ENCODE results near the gene REEP1.
A peak's percentile ranks its signal among the peaks of the same experiment; 100 is the strongest.
"Not testable (repeated sequence)": the region's sequence is repeated elsewhere in the genome, so short reads cannot be mapped to it uniquely, and the experiment has no call there.

REEP1 gene

DNA sequence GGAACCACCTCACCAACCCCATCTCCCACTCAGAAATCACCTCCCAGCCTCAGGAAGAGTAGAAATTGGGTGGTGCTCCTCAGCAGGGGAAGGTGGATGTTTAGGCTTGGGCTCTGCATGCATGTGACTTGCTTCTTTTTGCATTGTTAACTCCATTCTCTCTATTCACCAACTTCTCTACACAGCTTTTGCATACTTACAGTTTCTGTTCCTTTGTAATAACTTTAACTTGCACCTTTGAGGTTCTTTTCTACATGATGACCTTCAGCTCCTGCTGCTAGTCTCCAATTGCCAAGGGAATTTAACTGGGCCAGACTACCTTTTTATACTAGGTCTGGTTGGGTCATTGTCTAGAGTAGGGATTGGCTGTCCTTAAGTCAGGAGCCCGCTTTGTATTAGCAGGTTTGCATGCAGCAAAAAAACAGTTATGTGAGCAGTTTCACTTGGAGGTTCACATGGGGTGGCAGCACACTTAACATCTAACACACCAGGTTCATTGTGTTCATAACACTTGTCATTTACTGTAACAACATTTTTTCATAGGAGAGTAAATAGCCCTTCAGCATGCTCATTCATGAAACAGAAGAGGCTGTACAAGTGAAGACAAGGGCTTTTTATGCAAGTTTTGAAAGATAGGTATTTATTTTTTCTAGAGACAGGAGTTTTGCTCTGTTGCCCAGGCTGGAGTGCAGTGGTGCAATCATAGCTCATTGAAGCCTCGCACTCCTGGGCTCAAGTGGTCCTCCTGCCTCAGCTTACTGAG lies 126.2 kb downstream of the REEP1 start:
- no peak for DNase-seq (ENCODE audit: low read depth)
- no peak overlapping the region for H3K4me3 ChIP-seq (ENCODE audit: low read depth, low read length)
- TF ChIP-seq, protein P1, sequence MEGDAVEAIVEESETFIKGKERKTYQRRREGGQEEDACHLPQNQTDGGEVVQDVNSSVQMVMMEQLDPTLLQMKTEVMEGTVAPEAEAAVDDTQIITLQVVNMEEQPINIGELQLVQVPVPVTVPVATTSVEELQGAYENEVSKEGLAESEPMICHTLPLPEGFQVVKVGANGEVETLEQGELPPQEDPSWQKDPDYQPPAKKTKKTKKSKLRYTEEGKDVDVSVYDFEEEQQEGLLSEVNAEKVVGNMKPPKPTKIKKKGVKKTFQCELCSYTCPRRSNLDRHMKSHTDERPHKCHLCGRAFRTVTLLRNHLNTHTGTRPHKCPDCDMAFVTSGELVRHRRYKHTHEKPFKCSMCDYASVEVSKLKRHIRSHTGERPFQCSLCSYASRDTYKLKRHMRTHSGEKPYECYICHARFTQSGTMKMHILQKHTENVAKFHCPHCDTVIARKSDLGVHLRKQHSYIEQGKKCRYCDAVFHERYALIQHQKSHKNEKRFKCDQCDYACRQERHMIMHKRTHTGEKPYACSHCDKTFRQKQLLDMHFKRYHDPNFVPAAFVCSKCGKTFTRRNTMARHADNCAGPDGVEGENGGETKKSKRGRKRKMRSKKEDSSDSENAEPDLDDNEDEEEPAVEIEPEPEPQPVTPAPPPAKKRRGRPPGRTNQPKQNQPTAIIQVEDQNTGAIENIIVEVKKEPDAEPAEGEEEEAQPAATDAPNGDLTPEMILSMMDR (IDR thresholded peaks at IDR 0.05; ENCODE audit: insufficient read depth, low read depth, low read length, missing control alignments), result no peak

DNA sequence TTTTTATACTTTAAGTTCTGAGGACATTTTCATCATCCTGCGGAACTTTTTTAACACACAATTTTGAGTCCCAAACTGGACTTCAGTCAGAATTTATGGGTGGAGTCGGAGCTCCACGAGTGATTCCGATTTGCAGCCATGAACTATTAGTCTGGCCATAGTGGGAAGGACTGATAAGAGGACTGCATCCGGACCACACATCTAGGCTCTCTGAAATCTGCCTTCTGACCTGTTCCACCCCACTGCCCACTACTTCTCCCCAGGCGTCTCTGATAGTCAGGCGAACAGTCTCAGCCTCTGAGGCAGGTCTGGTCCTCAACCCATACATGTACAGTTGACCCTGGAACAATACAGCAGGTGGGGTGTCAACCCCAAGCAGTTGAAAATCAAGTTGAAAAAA lies 133.0 kb downstream of the REEP1 start:
- TF ChIP-seq, protein P1 (IDR thresholded peaks at IDR 0.05; ENCODE audit: insufficient read depth, low read depth, low read length, missing control alignments), result no peak

DNA sequence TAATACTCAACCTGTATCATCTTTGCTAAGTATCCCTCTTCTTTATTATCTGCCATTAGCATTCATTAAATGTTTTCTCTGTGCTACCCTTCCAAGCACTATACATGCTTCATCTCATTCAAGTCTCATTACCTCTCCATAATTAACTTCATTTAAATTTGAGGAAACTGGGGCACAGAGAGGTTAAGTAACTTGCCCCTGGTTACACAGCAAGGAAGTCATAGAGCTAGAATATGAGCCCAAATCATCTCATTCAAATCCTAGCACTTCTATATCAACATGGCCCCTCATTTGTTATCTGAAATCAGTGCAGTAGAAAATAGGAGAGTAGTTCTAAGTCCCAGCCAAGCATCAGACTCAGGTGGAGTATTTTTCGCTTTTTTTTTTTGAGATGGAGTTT lies 133.8 kb downstream of the REEP1 start:
- DNase-seq (ENCODE audit: low read depth), result no peak
- TF ChIP-seq, protein P1 (IDR thresholded peaks at IDR 0.05; ENCODE audit: insufficient read depth, low read depth, low read length, missing control alignments), result no peak
- no peak overlapping the region for H3K4me3 ChIP-seq (ENCODE audit: low read depth, low read length)

More for the DNA sequence above, 133.0 kb downstream of the REEP1 start:
- no peak for DNase-seq (ENCODE audit: low read depth)
- no peak overlapping the region for H3K4me3 ChIP-seq (ENCODE audit: low read depth, low read length)

DNA sequence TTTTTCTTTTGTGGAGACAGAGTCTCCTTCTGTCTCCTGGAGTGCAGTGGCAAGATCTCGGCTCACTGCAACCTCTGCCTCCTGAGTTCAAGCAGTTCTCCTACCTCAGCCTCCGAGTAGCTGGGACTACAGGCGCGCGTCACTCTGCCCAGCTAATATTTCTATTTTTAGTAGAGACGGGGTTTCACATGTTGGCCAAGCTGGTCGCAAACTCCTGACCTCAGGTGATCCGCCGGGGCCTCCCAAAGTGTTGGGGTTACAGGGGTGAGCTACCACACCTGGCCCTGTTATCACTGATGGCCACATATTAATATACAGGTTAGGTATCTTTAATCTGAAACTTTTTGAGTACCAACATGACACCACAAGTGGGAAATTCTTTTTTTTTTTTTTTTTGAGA lies 134.7 kb downstream of the REEP1 start:
- H3K4me3 ChIP-seq (ENCODE audit: low read depth, low read length), result no peak overlapping the region
- DNase-seq (ENCODE audit: low read depth), result no peak
- TF ChIP-seq, protein P1 (IDR thresholded peaks at IDR 0.05; ENCODE audit: insufficient read depth, low read depth, low read length, missing control alignments), result no peak

GRCh38 chr2:86202336-86202692 lies 135.1 kb downstream of the REEP1 start:
- DNase-seq (ENCODE audit: low read depth), result no peak
- TF ChIP-seq, protein P1 (IDR thresholded peaks at IDR 0.05; ENCODE audit: insufficient read depth, low read depth, low read length, missing control alignments), result no peak
- H3K4me3 ChIP-seq (ENCODE audit: low read depth, low read length), result no peak overlapping the region

GRCh38 chr2:86201671-86202335 lies 135.6 kb downstream of the REEP1 start:
- no peak overlapping the region for H3K4me3 ChIP-seq (ENCODE audit: low read depth, low read length)
- no peak for DNase-seq (ENCODE audit: low read depth)
- TF ChIP-seq, protein P1 (IDR thresholded peaks at IDR 0.05; ENCODE audit: insufficient read depth, low read depth, low read length, missing control alignments), result no peak

DNA sequence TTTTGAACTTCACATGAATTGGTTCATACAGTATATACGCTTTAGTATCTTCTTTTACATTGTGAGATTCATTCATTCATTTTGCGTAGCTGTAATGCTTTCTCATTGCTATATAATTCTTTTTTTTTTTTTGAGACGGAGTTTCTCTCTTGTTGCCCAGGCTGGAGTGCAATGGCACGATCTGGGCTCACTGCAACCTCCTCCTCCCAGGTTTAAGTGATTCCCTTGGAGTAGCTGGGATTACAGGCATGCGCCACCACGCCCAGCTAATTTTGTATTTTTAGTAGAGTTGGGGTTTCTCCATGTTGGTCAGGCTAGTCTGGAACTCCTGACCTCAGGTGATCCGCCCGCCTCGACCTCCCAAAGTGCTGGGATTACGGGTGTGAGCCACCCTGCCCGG lies 136.9 kb downstream of the REEP1 start:
- not testable (repeated sequence) for DNase-seq (ENCODE audit: low read depth)
- peak overlapping the region; percentile 77 for H3K4me3 ChIP-seq (ENCODE audit: low read depth, low read length)

Measured in GM12865 (cell line).